ENCODE measurements around the gene RNLS.

Gene RNLS

GRCh38 chr10:88245974-88246511, 337.1 kb downstream of the RNLS start:
- DNase-seq, result no peak

GRCh38 chr10:88244781-88245625, 338.1 kb downstream of the RNLS start:
- DNase-seq, result no peak

GRCh38 chr10:88243836-88244730, 339.0 kb downstream of the RNLS start:
- DNase-seq, result no peak

GRCh38 chr10:88243202-88243744, 339.8 kb downstream of the RNLS start:
- DNase-seq, result no peak

DNA sequence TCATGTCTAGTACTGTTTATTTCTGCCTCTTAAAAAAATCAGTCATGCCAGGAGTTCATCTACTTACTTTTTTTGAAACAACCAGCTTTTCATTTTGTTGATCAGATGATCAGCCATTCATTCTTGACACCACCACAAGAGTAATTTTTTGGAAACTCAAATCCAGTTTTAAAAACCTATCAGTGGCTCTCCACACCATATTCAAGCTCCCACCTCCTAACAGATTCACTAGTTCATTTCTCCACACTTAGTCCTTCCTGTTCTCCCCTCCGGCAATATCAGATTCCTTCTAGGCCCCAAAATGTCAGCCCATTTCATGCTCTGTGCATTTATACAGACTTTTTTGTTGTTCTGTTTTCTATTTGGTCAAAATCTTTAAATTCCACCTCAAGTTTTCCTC, 341.6 kb downstream of the RNLS start:
- DNase-seq, result no peak

- DNase-seq, result no peak
These were observed 343.9 kb downstream of the RNLS start for GRCh38 chr10:88239212-88239611.

- no peak for DNase-seq
These were observed 344.6 kb downstream of the RNLS start for GRCh38 chr10:88238615-88238914.

DNA sequence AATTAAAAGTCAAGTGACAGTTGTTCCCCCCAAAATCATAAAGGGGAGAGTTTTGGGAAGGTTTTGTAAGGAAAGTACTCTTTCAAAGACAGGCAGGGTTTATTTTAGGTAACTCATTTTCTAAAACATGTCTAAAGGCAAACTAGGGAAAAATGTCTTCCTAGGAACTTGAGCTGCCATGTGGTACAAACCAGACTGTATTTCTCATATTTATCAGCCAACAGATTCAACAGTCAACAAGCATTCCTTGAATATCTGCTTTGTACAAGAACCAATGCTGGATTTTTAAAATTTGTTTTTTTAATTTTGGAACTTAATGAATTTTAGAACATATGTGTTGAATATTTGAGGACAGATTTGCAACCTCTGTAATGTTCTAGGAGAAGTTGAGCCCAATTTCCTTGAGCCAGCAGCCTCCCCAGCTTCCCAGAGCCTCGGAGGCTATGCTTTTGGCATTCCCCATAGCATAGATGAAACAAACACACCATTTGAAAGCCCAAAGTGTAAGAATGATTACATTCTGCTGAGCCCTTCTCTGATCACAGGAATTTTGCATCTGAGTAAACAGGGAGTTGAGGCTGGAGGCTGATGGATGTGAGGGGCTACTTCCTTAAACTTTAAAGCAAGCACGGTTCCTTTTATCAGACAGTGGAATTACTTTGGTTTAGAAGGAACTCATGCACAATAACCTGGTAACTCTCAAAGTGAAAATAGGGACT, 345.1 kb downstream of the RNLS start:
- no peak for DNase-seq

DNA sequence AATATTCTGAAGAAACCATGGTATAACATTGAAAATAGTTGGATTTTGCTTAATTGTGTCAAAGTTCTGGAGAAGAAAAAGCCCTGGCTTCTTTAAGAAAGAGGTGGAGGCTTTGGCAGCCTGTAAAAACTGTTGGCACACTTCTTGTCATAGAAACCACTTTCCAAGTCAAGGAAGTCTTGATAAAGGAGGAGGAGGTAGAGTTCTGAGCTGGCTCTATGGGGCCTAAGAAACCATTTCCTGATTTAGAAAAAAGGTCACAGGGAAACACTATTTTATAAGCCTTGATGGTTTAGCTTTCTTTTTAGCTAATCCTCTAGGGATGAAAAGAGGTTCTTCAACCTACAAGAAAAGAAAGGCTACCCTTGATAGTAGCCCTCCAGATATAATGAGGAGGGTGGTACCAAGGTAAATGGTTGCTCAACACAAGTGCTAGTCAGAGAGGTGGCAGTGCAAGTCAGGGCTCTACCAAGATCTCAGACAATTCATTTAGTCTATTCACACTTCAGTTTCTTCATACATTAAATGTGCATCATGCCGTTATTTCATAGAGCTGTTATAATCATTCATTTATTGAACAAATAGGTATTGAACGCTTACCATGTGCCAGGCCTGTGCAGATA, 346.9 kb downstream of the RNLS start:
- no peak for DNase-seq

- DNase-seq, result no peak
These were observed 348.8 kb downstream of the RNLS start for GRCh38 chr10:88234297-88234696.

GRCh38 chr10:88233870-88234269, 349.2 kb downstream of the RNLS start:
- no peak for DNase-seq

GRCh38 chr10:88232983-88233543, 350.1 kb downstream of the RNLS start:
- no peak for DNase-seq

- DNase-seq, result no peak
These were observed 350.9 kb downstream of the RNLS start for GRCh38 chr10:88232029-88232895.

DNA sequence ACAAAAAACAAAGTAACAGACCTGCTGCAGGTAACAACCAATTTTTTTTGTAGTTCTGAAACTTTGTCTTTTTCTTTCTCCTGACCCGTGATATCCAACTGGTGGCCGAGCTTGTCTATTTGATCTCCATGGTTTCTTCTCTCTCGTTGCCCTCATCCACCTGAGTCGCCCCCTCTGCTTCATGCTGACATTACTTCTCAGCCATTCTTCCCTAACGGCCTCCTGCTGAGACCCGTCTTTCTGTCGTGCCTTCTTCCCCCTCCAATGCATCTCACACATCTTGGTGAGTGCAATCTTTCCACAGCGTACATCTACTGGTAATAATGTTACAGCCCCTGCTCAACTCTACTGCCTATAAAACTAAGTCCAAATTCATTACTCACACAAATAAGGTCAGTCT, 352.9 kb downstream of the RNLS start:
- DNase-seq, result no peak

DNA sequence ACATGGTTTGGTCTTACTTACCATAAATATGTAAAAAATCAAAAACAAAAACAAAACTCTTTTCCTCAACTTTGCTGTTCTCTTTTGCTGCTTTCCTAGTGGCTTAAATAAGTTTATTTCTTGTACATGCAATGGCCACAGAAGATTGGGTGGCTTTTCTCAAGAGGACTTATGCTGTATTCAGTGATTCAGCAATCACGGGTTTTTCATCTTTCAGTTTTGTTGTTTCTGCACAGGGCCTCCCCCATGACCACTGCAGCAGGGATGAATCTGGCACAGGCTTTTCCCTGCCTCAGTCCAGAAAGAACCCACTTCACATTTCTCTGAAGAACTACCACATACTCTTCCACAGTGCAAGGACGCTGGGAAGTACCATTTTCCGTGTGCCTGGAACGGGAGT, 355.0 kb downstream of the RNLS start:
- DNase-seq, result no peak

GRCh38 chr10:88227342-88228018, 355.6 kb downstream of the RNLS start:
- no peak for DNase-seq

GRCh38 chr10:88226891-88227290, 356.2 kb downstream of the RNLS start:
- DNase-seq, result no peak

- no peak for DNase-seq
These were observed 357.0 kb downstream of the RNLS start for GRCh38 chr10:88226071-88226659.
